Gastroesophageal sphincter (tissue), 4 donors: ENCODE data around the gene TMEM178B. TPM values are rescaled to one million over a fixed set of nuclear protein-coding genes. Genes with fewer than 3 reads are reported as not detected.

Experiments used
- ATAC-seq: fragments of 150-250 bp; one replicate; pipeline ENCODE4 v1.9.1; 2016; ENCODE audit warnings: mild to moderate bottlenecking, moderate library complexity
- H3K27ac ChIP-seq, 4 donors: fragments of 200-600 bp; sonication (generic) in 3 of 4; 1 replicate in 3 of 4; 2 replicates in 1 of 4; pipeline ENCODE4 v1.5.1; 2016 to 2019
- H3K27me3 ChIP-seq: fragments of 200-600 bp; sonication (generic); one replicate; pipeline ENCODE4 v1.5.1; 2019
- H3K36me3 ChIP-seq, 2 donors: fragments of 200-600 bp; sonication (generic); one replicate each; pipeline ENCODE4 v1.5.1; 2019; ENCODE audit warnings: control low read depth in 1 of 2
- H3K4me1 ChIP-seq, 3 donors: fragments of 200-600 bp; sonication (generic); 1 replicate in 2 of 3; 2 replicates in 1 of 3; pipeline ENCODE4 v1.5.1; 2016 to 2019; ENCODE audit warnings: control low read depth in 2 of 3
- H3K4me3 ChIP-seq, 2 donors: fragments of 200-600 bp; sonication (generic); one replicate each; pipeline ENCODE4 v1.5.1; 2019; ENCODE audit warnings: mild to moderate bottlenecking in 1 of 2, moderate library complexity in 1 of 2
- H3K9me3 ChIP-seq, 3 donors: fragments of 200-600 bp; sonication (generic); one replicate each; pipeline ENCODE4 v1.5.1; 2017 to 2019; ENCODE audit warnings: control low read depth in 2 of 3
- EP300 ChIP-seq: sonication (generic); formaldehyde crosslinking; IDR thresholded peaks from one replicate; pipeline ENCODE4 v1.6.1; 2017; ENCODE audit warnings: antibody characterized with exemption, mild to moderate bottlenecking
- POLR2A ChIP-seq, 2 donors: fragments of 450-650 bp; IDR thresholded peaks; one replicate each; pipeline ENCODE4 v1.6.1; 2017; ENCODE audit warnings: antibody characterized with exemption in 2 of 2, mild to moderate bottlenecking in 2 of 2, moderate library complexity in 1 of 2
- POLR2AphosphoS5 ChIP-seq: sonication (generic); formaldehyde crosslinking; IDR thresholded peaks from one replicate; pipeline ENCODE4 v1.6.1; 2017; ENCODE audit warnings: antibody characterized with exemption
- WGBS, 2 donors: methylation state at CpG; one replicate each; pipeline ENCODE4 v1.1.5; 2018; ENCODE audit warnings: low coverage in 1 of 2; 5-methylcytosine and 5-hydroxymethylcytosine counted together
- total RNA-seq, 4 donors: library from RNA; depleted of rRNA; stranded (reverse); fragments of >200 nt; gene quantifications; one replicate each; pipeline ENCODE4 v1.1.0, GENCODE V29; 2016
- TF ChIP-seq, protein P1 (sequence below), 4 experiments: fragments of 200-600 bp in 2 of 4; fragments of 450-650 bp in 2 of 4; sonication (generic) in 1 of 4; IDR thresholded peaks; one replicate each; pipeline ENCODE4 v1.5.1; 2017 to 2019; ENCODE audit warnings: antibody characterized with exemption in 4 of 4, mild to moderate bottlenecking in 2 of 4, moderate library complexity in 2 of 4

The TMEM178B gene
- total RNA-seq, 4 donors from 2014 or later = 0.62 to 1.4 (median 1.0) TPM

DNA sequence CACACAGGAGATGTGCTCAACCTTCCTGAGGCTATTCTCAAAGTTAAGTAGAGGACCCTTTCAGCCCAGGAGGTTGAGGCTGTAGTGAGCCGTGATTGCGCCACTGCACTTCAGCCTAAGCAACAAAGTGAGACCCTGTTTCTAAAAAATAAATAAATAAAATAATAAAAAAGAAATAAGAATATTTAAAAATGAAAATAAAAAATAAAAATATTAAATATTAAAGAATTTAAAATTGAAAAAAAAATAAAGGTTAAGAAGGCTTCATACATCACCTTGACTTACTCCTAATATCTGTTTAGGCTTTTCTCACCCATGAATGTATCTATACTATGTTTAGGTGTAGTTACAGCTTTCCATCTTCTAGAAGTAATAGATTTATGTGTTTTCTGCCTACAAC lies 289.9 kb downstream of the TMEM178B start:
- ATAC-seq = no peak
- no peak overlapping the region for H3K4me3 ChIP-seq
- WGBS, 2 donors = 94 to 100% methylated on average over 2 of the region's 2 CpGs
- H3K4me1 ChIP-seq = peaks cover 0 to 25% (median 8%) of the 10 kb centered on the region in 3 donors
- TF ChIP-seq EP300 (no peak), POLR2A (IDR thresholded peaks at IDR 0.05) (no peak), POLR2AphosphoS5 (no peak)
- TF ChIP-seq, protein P1, sequence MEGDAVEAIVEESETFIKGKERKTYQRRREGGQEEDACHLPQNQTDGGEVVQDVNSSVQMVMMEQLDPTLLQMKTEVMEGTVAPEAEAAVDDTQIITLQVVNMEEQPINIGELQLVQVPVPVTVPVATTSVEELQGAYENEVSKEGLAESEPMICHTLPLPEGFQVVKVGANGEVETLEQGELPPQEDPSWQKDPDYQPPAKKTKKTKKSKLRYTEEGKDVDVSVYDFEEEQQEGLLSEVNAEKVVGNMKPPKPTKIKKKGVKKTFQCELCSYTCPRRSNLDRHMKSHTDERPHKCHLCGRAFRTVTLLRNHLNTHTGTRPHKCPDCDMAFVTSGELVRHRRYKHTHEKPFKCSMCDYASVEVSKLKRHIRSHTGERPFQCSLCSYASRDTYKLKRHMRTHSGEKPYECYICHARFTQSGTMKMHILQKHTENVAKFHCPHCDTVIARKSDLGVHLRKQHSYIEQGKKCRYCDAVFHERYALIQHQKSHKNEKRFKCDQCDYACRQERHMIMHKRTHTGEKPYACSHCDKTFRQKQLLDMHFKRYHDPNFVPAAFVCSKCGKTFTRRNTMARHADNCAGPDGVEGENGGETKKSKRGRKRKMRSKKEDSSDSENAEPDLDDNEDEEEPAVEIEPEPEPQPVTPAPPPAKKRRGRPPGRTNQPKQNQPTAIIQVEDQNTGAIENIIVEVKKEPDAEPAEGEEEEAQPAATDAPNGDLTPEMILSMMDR (IDR thresholded peaks at IDR 0.05) = no peak
- H3K27ac ChIP-seq = no peak overlapping the region
- H3K36me3 ChIP-seq = no peaks in the 10 kb centered on the region
- no peaks in the 10 kb centered on the region for H3K27me3 ChIP-seq
- no peaks in the 10 kb centered on the region for H3K9me3 ChIP-seq

DNA sequence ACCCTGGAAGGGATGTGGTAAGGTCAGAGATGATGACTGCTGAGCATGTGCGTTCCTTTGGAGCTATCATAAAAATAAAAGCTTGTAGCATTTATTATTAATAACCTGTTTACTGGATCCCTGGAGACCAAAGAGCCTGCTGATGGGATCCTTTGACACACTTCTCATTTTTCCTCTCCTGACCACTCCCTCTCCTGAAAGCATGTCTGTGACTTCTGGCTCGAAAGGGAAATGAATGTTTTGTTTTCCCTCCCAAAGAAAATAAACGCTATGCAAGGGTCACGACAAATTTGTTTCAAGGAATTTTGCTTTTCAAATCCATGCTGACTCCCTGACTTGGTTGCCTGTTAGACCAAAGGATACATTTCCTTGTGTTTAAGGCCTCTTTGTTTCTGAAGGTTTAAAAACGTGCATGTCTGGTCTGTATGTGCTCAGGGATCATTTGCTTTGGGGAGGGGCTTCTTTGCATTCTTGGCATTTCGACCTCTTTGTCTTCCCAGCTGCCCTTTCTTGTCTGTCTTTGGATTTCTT lies 292.3 kb downstream of the TMEM178B start:
- peaks cover 2 to 39% (median 8%) of the 10 kb centered on the region in 3 donors for H3K4me1 ChIP-seq
- H3K27me3 ChIP-seq = no peaks in the 10 kb centered on the region
- no peak overlapping the region for H3K4me3 ChIP-seq
- TF ChIP-seq POLR2AphosphoS5 (no peak), POLR2A (IDR thresholded peaks at IDR 0.05) (no peak), EP300 (no peak)
- TF ChIP-seq, protein P1 (IDR thresholded peaks at IDR 0.05) = no peak
- H3K36me3 ChIP-seq = no peaks in the 10 kb centered on the region
- no peaks in the 10 kb centered on the region for H3K9me3 ChIP-seq
- WGBS, 2 donors = 20 to 30% methylated on average over 5 to 6 of the region's 6 CpGs
- ATAC-seq = no peak
- H3K27ac ChIP-seq = no peak overlapping the region

DNA sequence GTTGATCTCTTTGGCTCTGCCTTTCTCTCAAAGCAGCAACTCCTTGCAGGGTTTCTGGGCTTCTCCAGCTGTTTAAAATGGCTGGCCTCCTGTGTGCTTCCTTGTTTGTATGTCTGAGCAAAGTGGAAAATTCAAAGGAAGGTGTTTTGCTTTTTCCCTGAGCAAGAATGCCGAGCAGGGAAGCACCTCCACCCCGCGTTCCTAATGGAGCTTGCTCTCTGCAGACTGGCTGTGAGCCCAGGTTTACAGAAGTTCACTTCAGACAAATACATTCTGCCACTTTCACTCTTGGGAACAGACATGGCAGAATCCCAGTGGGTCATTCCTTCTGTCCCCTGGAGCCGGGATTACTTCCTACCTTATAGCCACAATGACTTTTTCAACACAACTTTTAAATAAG lies 295.6 kb downstream of the TMEM178B start:
- Histone ChIP-seq H3K27me3 (no peaks in the 10 kb centered on the region), H3K4me1 (peaks cover 2 to 27% (median 2%) of the 10 kb centered on the region in 3 donors), H3K4me3 (no peak overlapping the region), H3K9me3 (no peaks in the 10 kb centered on the region), H3K27ac (peak overlapping the region in 1 of 4 donors; percentile 8), H3K36me3 (no peaks in the 10 kb centered on the region)
- TF ChIP-seq, protein P1 (IDR thresholded peaks at IDR 0.05) = no peak
- TF ChIP-seq EP300 = no peak
- TF ChIP-seq POLR2AphosphoS5 = no peak
- TF ChIP-seq POLR2A (IDR thresholded peaks at IDR 0.05) = no peak
- 0 to 14% methylated on average over 1 to 4 of the region's 4 CpGs for WGBS, 2 donors
- ATAC-seq = no peak

DNA sequence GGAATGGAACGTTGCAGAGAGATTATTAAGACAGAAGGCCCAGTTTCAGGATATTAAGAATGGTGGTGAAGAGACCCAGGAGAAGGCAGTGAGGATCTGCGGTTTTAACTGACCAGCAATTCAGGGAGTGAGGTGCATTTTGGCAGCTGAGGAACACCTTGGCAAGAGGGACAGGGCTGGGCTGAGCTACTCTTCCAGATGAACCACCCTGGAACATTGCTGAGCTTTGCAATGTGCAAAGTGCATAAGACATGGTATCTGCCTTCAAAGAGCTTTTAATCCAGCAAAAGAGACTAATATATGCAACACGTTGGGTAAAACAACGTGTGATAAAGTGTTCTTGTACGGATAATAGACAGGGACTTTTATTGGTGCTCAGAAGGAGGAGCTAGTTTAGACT lies 296.3 kb downstream of the TMEM178B start:
- Histone ChIP-seq H3K4me1 (peaks cover 2 to 25% (median 2%) of the 10 kb centered on the region in 3 donors), H3K27me3 (no peaks in the 10 kb centered on the region), H3K27ac (no peak overlapping the region), H3K9me3 (no peaks in the 10 kb centered on the region), H3K4me3 (no peak overlapping the region), H3K36me3 (no peaks in the 10 kb centered on the region)
- TF ChIP-seq EP300 = no peak
- TF ChIP-seq POLR2AphosphoS5 = no peak
- TF ChIP-seq, protein P1 (IDR thresholded peaks at IDR 0.05) = no peak
- TF ChIP-seq POLR2A (IDR thresholded peaks at IDR 0.05) = no peak
- no peak for ATAC-seq
- 67 to 70% methylated on average over 5 of the region's 5 CpGs for WGBS, 2 donors

DNA sequence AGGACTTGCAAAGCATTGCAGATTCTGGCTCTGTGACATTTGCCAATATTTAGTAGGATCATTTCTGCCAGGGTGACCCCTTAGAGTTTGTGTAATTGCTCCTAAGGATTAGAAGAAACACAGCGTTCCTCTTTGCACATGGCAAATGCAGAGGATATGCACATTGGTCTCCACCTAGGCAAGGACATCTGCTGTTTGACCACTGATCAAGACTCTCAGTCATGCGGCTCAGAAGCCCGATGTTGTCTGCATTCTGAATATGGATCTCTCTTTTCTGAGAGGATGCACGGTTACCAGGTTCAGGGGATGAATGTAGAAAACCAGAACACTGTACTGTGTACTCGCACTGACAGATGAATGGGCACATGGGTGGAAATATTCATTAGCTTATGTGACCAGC lies 296.8 kb downstream of the TMEM178B start:
- 83 to 91% methylated on average over 2 to 4 of the region's 5 CpGs for WGBS, 2 donors
- Histone ChIP-seq H3K9me3 (no peaks in the 10 kb centered on the region), H3K4me1 (peaks cover 2 to 21% (median 2%) of the 10 kb centered on the region in 3 donors), H3K27me3 (no peaks in the 10 kb centered on the region), H3K36me3 (no peaks in the 10 kb centered on the region), H3K4me3 (no peak overlapping the region), H3K27ac (no peak overlapping the region)
- ATAC-seq = no peak
- no peak for TF ChIP-seq POLR2A (IDR thresholded peaks at IDR 0.05)
- TF ChIP-seq, protein P1 (IDR thresholded peaks at IDR 0.05) = no peak
- TF ChIP-seq EP300 = no peak
- TF ChIP-seq POLR2AphosphoS5 = no peak
